PC-9 (cell line): ENCODE measurements around the gene PRSS22.

ENCODE experiments used
- CTCF ChIP-seq: fragments of 200-600 bp; sonication (generic); conservative IDR thresholded peaks from 2 replicates; pipeline ENCODE4 v1.6.1; 2017; ENCODE audit warnings: mixed run types, antibody characterized with exemption, mild to moderate bottlenecking, moderate library complexity
- EZH2 ChIP-seq: fragments of 200-600 bp; sonication (generic); IDR thresholded peaks from 2 replicates; pipeline ENCODE4 v1.8.0; 2017; ENCODE audit warnings: antibody characterized with exemption, low read depth

GRCh38 chr16:2895813-2896212 lies 37.8 kb upstream of the PRSS22 start:
- TF ChIP-seq CTCF (no peak), EZH2 (no peak)
